GM12864 (cell line): ENCODE measurements around the gene SIPA1L3.

Source experiments
- DNase-seq: peaks from one replicate; pipeline ENCODE4 v3.0.0-alpha.2; 2011; ENCODE audit warnings: low read depth
- H3K4me3 ChIP-seq: 2 replicates; pipeline ENCODE4 v1.5.1; 2011; ENCODE audit warnings: mild to moderate bottlenecking, low read depth, low read length, control low read depth
- TF ChIP-seq, protein P1 (sequence below): IDR thresholded peaks from 2 replicates; pipeline ENCODE4 v1.5.1; 2011; ENCODE audit warnings: low read depth, mild to moderate bottlenecking, moderate library complexity, low read length, control low read depth, inconsistent platforms; ENCODE audit errors: missing control alignments

Gene SIPA1L3

DNA sequence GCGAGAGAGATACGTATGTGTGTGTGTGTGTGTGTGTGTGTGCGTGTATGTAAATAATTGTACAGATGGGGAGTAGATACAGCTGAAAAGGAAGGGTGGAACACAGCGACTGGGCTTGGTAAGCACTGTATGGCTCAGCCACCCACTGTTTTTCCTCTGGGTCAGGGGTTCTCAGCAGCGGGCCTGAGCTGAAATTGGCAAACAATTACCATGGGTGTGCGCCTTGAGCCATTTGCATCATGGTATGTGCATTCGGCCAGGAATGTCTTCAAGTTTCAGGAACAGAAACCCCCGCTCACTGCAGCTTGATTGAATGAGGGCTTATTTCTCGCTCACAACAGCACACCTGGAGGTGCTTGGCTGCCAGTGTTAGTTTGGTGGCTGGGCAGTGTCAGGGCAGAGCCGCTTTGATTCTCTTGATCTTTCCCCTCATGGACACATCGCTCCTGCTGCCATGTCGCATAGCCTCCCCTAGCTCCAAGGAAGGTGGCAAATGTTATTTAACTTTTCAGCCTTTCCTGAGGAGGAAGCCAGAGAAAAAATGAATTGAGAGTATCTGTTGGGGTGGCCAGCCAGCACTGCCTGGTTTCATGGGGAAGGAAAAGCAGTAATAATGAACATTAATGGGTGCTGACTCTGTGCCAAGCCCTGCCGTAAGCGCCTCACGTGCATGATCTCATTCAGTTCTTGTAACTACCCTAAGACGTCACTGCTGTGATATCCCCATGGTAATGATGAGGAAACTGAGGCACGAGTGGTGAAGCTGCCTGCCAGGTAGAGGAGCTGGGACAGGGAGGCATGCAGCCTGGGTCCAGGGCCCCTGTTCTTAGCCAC, 126.9 kb downstream of the SIPA1L3 start:
- TF ChIP-seq, protein P1, sequence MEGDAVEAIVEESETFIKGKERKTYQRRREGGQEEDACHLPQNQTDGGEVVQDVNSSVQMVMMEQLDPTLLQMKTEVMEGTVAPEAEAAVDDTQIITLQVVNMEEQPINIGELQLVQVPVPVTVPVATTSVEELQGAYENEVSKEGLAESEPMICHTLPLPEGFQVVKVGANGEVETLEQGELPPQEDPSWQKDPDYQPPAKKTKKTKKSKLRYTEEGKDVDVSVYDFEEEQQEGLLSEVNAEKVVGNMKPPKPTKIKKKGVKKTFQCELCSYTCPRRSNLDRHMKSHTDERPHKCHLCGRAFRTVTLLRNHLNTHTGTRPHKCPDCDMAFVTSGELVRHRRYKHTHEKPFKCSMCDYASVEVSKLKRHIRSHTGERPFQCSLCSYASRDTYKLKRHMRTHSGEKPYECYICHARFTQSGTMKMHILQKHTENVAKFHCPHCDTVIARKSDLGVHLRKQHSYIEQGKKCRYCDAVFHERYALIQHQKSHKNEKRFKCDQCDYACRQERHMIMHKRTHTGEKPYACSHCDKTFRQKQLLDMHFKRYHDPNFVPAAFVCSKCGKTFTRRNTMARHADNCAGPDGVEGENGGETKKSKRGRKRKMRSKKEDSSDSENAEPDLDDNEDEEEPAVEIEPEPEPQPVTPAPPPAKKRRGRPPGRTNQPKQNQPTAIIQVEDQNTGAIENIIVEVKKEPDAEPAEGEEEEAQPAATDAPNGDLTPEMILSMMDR, result peak; percentile 56
- DNase-seq, result peak; percentile 92
- peak overlapping the region; percentile 6; the same call in 1 of the 2 replicates for H3K4me3 ChIP-seq

DNA sequence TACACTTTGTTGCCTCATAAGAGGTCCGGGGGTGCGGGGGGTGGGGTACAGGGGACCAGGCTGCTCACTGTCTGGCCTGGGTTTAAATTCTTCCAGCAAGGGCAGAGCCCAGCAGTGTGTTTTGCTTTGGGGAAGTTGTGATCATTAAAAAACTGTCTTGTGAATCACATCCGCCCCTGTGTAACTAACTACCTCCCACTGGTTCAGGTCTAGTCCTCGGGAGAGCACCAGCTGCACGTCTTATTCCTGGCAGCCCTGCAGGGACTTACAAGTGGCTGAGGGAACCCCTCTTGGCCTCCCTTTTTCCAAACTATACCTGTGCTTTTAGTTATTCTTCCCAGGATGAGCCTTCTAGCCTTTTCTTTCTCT, 127.5 kb downstream of the SIPA1L3 start:
- no peak overlapping the region; the same call in 1 of the 2 replicates for H3K4me3 ChIP-seq
- no peak for DNase-seq
- TF ChIP-seq, protein P1, result no peak

DNA sequence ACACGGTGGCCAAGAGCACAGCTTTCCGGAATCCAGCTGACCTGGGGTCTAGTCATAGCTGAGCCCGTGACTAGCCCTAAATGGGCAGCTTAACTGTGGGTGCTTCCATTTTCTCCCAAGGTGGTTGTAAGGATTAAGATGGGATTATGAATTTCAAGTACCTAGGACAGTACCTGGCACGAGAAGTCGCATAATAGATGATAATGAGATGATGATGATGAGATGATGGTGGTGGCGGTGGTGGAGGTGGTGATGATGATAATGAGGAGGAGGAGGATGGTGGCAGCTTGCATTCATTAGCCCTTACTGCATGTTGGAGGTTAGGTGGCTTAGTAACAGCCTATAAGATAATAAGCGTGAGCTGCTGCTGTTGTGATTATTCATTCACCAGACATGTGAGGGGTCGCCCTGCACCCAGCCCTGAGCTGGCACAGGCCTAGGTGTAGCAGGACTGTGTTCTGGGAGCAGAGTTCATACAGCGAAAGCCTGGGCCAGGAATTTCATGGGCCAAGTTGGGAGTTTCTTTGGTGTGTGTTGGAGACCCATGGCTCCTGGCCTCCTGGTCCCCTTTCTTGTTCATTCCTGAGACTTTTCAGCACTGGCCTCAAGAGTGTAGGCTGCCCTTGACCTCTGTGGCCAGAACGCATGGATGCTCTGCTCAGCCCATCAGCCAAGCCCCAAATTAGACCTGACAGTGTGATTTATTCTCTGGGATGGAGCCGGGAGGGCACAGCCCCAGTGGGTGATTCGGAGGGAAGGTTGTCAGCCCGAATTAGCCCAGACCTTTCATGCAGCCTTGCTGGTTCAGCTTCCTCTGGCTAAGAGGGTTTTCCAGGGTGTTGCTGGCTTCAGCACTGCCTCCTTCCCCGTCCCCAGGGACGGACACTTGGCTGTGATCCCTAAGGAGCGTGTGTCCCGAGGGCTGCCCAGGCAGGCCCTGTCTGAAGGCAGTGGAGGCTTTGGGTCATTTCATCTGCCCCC, 128.8 kb downstream of the SIPA1L3 start:
- TF ChIP-seq, protein P1, result no peak
- DNase-seq, result no peak

DNA sequence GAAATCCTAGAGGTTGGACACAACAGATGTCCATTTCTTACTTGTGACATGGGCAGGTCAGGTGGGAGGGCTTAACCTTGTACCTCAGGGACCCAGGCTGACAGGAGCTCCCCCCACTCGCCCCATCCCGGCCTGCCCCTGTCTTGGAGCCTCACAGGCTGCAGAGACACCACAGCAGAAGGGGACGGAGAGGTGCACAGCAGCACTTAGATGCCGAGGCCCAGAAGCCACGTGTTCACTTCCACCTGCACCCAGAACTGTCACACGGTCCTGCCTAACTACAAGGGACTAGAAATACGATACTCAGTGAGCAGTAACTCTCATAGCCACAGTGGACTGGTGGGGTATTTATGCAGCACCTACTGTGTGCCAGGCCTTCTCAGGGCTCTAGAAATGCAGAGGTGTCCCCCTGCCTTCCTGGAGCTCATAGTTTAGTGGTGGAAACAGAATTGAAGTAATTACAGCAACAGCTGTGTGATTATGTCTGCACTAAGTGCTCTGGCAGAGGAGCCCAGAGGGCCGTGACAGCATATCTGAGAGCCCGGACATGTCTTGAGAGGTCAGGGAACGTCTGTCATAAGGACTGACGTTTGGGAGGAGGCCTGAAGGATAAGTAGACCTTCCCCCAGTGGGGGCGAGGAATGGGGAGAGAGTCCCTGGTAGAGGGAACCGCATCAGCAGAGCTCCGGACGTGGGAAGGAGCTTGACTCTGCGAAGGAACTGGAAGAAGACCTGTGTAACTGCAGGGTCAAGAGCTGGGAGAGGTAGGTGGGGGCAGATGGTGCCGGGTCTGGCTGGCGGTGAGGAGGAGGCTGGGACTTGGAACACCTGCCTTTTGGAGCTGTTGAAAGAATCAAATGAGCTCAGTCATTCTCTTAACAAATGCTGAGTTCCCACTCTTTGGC, 130.0 kb downstream of the SIPA1L3 start:
- TF ChIP-seq, protein P1, result no peak
- no peak for DNase-seq
- H3K4me3 ChIP-seq, result no peak overlapping the region

More for the DNA sequence above, 128.8 kb downstream of the SIPA1L3 start:
- H3K4me3 ChIP-seq, result no peak overlapping the region

DNA sequence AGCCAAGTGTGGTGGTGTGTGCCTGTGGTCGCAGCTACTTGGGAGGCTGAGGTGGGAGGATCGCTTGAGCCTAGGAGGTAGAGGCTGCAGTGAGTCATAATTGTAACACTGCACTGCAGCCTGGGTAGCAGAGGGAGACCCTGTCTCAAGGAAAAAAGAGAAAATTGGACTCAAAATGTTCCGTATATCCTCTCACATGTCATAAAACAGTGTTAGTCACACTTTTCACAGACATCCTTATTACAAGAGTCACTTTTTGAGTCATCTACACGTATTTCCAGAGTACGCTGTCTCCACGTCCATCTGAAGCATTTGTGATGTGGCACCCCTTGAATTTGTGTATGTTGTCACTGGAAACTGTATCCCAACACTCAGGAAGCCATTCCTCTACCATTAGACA, 133.0 kb downstream of the SIPA1L3 start:
- TF ChIP-seq, protein P1, result no peak
- no peak for DNase-seq

DNA sequence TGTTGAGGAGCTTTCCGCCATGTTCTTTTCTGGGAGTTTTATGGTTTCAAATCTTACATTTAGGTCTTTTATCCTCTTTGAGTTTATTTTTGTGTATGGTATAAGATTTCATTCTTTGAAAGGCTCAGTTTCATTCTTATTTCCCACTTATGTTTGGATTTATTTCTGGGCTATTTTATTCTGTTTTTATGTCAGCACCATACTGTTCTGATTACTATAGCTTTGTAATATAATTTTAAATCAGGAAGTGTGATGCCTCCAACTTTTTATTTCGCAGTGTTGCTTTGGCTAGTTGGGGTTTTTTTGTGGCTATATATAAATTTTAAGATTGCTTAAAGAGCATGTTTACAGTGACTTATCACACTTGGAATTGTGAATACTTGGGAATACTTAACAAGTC, 135.1 kb downstream of the SIPA1L3 start:
- TF ChIP-seq, protein P1, result no peak
- no peak for DNase-seq
- H3K4me3 ChIP-seq, result no peak overlapping the region

More for the DNA sequence above, 133.0 kb downstream of the SIPA1L3 start:
- no peak overlapping the region for H3K4me3 ChIP-seq
